Upper lobe of left lung (tissue), 4 donors: ENCODE results near the gene FMOD.
"Not testable (repeated sequence)": the region's sequence is repeated elsewhere in the genome, so short reads cannot be mapped to it uniquely, and the experiment has no call there.

ENCODE experiments used
- POLR2A ChIP-seq, 4 donors: fragments of 450-650 bp; IDR thresholded peaks; one replicate each; pipeline ENCODE4 v1.5.1; 2016 to 2017; ENCODE audit warnings: antibody characterized with exemption in 4 of 4, mild to moderate bottlenecking in 2 of 4
- TF ChIP-seq, protein P1 (sequence below), 6 experiments: fragments of 450-650 bp in 4 of 6; fragments of 200-600 bp in 2 of 6; sonication (generic) in 2 of 6; IDR thresholded peaks; one replicate each; pipeline ENCODE4 v1.5.1; 2016 to 2019; ENCODE audit warnings: antibody characterized with exemption in 6 of 6

DNA sequence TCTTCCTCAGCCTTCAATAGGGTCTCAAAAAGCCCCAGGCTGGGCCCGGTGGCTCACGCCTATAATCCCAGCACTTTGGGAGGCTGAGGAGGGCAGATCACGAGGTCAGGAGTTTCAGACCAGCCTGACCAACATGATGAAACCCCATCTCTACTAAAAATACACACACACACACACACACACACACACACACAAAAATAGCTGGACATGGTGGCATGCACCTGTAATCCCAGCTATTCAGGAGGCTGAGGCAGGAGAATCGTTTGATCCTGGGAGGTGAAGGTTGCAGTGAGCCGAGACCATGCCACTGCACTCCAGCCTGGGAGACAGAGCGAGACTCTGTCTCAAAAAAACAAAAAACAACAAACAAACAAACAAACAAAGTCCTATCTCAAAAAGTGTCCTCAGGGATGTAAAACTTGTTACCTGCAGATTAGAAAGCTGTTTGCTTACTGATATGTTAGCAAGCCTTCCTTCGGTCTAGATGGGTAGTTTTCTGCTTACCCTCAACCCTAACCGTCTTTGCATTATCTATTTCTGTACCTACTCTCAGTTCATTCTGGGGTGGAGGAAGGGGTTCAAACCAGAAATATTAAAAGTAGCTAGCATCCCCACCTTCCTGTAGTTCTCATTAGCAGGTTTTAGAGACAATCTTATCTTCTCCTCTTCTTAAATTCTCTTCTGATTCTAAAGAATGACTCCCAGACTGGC, 51.0 kb downstream of the FMOD start:
- TF ChIP-seq POLR2A (IDR thresholded peaks at IDR 0.05): not testable (repeated sequence)
- TF ChIP-seq, protein P1, sequence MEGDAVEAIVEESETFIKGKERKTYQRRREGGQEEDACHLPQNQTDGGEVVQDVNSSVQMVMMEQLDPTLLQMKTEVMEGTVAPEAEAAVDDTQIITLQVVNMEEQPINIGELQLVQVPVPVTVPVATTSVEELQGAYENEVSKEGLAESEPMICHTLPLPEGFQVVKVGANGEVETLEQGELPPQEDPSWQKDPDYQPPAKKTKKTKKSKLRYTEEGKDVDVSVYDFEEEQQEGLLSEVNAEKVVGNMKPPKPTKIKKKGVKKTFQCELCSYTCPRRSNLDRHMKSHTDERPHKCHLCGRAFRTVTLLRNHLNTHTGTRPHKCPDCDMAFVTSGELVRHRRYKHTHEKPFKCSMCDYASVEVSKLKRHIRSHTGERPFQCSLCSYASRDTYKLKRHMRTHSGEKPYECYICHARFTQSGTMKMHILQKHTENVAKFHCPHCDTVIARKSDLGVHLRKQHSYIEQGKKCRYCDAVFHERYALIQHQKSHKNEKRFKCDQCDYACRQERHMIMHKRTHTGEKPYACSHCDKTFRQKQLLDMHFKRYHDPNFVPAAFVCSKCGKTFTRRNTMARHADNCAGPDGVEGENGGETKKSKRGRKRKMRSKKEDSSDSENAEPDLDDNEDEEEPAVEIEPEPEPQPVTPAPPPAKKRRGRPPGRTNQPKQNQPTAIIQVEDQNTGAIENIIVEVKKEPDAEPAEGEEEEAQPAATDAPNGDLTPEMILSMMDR (IDR thresholded peaks at IDR 0.05): not testable (repeated sequence)
